Suprapubic skin (tissue), 4 donors: ENCODE measurements around the gene OR4B1. TPM values are rescaled to one million over a fixed set of nuclear protein-coding genes. Genes with fewer than 3 reads are reported as not detected.

ENCODE experiments used
- DNase-seq, 2 donors: peaks; one replicate each; pipeline ENCODE4 v3.0.0-alpha.2; 2019; ENCODE audit warnings: low spot score in 2 of 2
- H3K27ac ChIP-seq: fragments of 200-600 bp; sonication (generic); one replicate; pipeline ENCODE4 v1.5.1; 2019
- H3K27me3 ChIP-seq: fragments of 200-600 bp; sonication (generic); one replicate; pipeline ENCODE4 v1.5.1; 2019
- H3K36me3 ChIP-seq: fragments of 200-600 bp; sonication (generic); one replicate; pipeline ENCODE4 v1.5.1; 2019
- H3K4me1 ChIP-seq: fragments of 200-600 bp; sonication (generic); one replicate; pipeline ENCODE4 v1.5.1; 2019
- H3K4me3 ChIP-seq: fragments of 200-600 bp; sonication (generic); one replicate; pipeline ENCODE4 v1.5.1; 2019; ENCODE audit warnings: mild to moderate bottlenecking
- H3K9me3 ChIP-seq: fragments of 200-600 bp; sonication (generic); one replicate; pipeline ENCODE4 v1.5.1; 2019
- CTCF ChIP-seq, 2 donors: fragments of 200-600 bp in 1 of 2; fragments of 450-650 bp in 1 of 2; sonication (generic) in 1 of 2; IDR thresholded peaks; one replicate each; pipeline ENCODE4 v1.5.1; 2016 to 2019; ENCODE audit warnings: antibody characterized with exemption in 2 of 2, mild to moderate bottlenecking in 1 of 2, moderate library complexity in 1 of 2
- EP300 ChIP-seq: sonication (generic); formaldehyde crosslinking; IDR thresholded peaks from one replicate; pipeline ENCODE4 v1.6.1; 2017; ENCODE audit warnings: antibody characterized with exemption
- POLR2A ChIP-seq, 2 donors: fragments of 450-650 bp; IDR thresholded peaks; one replicate each; pipeline ENCODE4 v1.6.1; 2017; ENCODE audit warnings: antibody characterized with exemption in 2 of 2, mild to moderate bottlenecking in 2 of 2, moderate library complexity in 2 of 2
- POLR2AphosphoS5 ChIP-seq, 3 donors: sonication (generic); formaldehyde crosslinking; IDR thresholded peaks; one replicate each; pipeline ENCODE4 v1.6.1; 2017; ENCODE audit warnings: antibody characterized with exemption in 3 of 3
- WGBS: methylation state at CpG from one replicate; pipeline ENCODE4 v1.1.5; 2018; 5-methylcytosine and 5-hydroxymethylcytosine counted together
- total RNA-seq, 4 donors: library from RNA; depleted of rRNA; stranded (reverse); fragments of >200 nt; gene quantifications; one replicate each; pipeline ENCODE4 v1.1.0, GENCODE V29; 2016

OR4B1 gene
- total RNA-seq, 4 donors from 2014 or later: not detected

DNA sequence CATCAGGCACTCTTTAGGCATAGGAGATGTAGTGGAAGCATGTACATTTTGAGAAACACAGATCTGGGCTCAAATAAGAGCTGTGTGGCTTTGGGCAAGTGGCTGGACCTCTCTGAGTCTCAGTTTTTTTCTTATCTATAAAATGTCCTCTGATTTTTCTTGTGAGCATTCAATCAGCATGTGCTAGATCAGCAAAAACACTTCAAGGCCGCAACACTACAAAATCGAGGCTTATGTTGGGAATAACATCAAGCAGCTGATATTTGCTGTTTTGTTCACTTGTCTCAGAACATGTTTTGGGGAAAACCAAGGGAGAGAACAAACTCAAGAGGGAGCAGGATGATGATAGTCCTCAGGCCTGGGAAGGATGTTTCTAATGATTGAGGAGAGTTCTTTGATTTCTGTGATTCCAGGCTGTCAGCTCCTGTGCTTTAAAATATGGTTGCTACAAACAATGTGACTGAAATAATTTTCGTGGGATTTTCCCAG, 46.9 kb downstream of the OR4B1 start, which contains the start of gene OR4X1:
OR4X1 (plus strand) TSS at position 439 of the 489 bp plus-strand sequence; CDS start at position 439, 0 bp downstream.
- TF ChIP-seq CTCF (IDR thresholded peaks at IDR 0.05) (no peak), EP300 (no peak), POLR2AphosphoS5 (IDR thresholded peaks at IDR 0.05) (no peak), POLR2A (IDR thresholded peaks at IDR 0.05) (no peak)
- WGBS: 41% methylated on average over 3 of the region's 3 CpGs

More for the DNA sequence above, 46.9 kb downstream of the OR4B1 start, which contains the start of gene OR4X1:
- Histone ChIP-seq H3K36me3 (no peaks in the 10 kb centered on the region), H3K9me3 (no peaks in the 10 kb centered on the region), H3K4me3 (no peak within 1 kb of the TSS), H3K27me3 (no peaks in the 10 kb centered on the region), H3K4me1 (no peaks in the 10 kb centered on the region), H3K27ac (no peak within 1 kb of the TSS)
- no peak for DNase-seq

Other genes starting within 250 kb of the OR4B1 start
- gene PTPRJ, start 236.3 kb upstream of the OR4B1 start, total RNA-seq: 10 to 100 TPM in 3 of 4 donors, 1 to 10 TPM in 1; 4.0 to 15.5 (median 13.1) TPM
- not detected for gene OR4X2, start 28.3 kb downstream of the OR4B1 start, total RNA-seq
- gene OR4X1, start 47.1 kb downstream of the OR4B1 start, total RNA-seq: not detected
- not detected for gene OR4S1, start 89.4 kb downstream of the OR4B1 start, total RNA-seq
- not detected for gene OR4C3, start 108.1 kb downstream of the OR4B1 start, total RNA-seq
- gene OR4C5, start 149.7 kb downstream of the OR4B1 start, total RNA-seq: not detected